Keratinocyte (primary cell): ENCODE results near the gene NAPA. TPM values are rescaled to one million over a fixed set of nuclear protein-coding genes. Genes with fewer than 3 reads are reported as not detected.

Source experiments
- DNase-seq: peaks from one replicate; pipeline ENCODE4 v3.0.0-alpha.2; 2011; ENCODE audit warnings: low read depth, missing footprints, low spot score
- FAIRE-seq: peaks from 2 replicates; lab custom pipeline; 2011; peaks lifted over from hg19 to GRCh38; lab: Jason Lieb, UNC
- H2AFZ ChIP-seq: 2 replicates; pipeline ENCODE4 v1.6.0; 2012; ENCODE audit warnings: low read length, control low read depth, inconsistent platforms; ENCODE audit not compliant: control insufficient read depth
- H3K27ac ChIP-seq: 2 replicates; pipeline ENCODE4 v1.5.1; 2011; ENCODE audit warnings: low read length; ENCODE audit not compliant: control insufficient read depth, insufficient read depth
- H3K27me3 ChIP-seq: 3 replicates; pipeline ENCODE4 v1.6.0; 2011; ENCODE audit warnings: low read length; ENCODE audit not compliant: control insufficient read depth, insufficient read depth; ENCODE audit errors: extremely low read depth
- H3K36me3 ChIP-seq, 2 experiments: 2 replicates in 1 of 2; 3 replicates in 1 of 2; pipeline ENCODE4 v1.5.1; 2011; ENCODE audit warnings: low read length in 2 of 2, mild to moderate bottlenecking in 1 of 2; ENCODE audit not compliant: control insufficient read depth in 2 of 2, insufficient read depth in 2 of 2; ENCODE audit errors: extremely low read depth in 1 of 2
- H3K4me1 ChIP-seq: 3 replicates; pipeline ENCODE4 v1.5.1; 2011; ENCODE audit warnings: low read length; ENCODE audit not compliant: control insufficient read depth, insufficient read depth; ENCODE audit errors: extremely low read depth
- H3K4me2 ChIP-seq: 3 replicates; pipeline ENCODE4 v1.6.0; 2011; ENCODE audit warnings: low read depth, low read length; ENCODE audit not compliant: control insufficient read depth, insufficient read depth; ENCODE audit errors: extremely low read depth
- H3K4me3 ChIP-seq, 3 experiments: fragments of 200-600 bp in 1 of 3; sonication (generic) in 1 of 3; 2 replicates in 2 of 3; 3 replicates in 1 of 3; pipeline ENCODE4 v1.5.1; 2011 to 2016; ENCODE audit warnings: low read length in 3 of 3, mild to moderate bottlenecking in 3 of 3, control low read depth in 2 of 3, inconsistent platforms in 1 of 3, low read depth in 1 of 3, mixed read lengths in 1 of 3, mixed run types in 1 of 3, moderate library complexity in 1 of 3; ENCODE audit not compliant: control insufficient read depth in 2 of 3, insufficient read depth in 2 of 3; ENCODE audit errors: extremely low read depth in 1 of 3
- H3K79me2 ChIP-seq: 2 replicates; pipeline ENCODE4 v1.6.0; 2012; ENCODE audit warnings: low read length; ENCODE audit not compliant: control insufficient read depth, insufficient read depth
- H3K9ac ChIP-seq: 3 replicates; pipeline ENCODE4 v1.6.0; 2011; ENCODE audit warnings: low read length; ENCODE audit not compliant: control insufficient read depth, insufficient read depth; ENCODE audit errors: extremely low read depth
- H3K9me1 ChIP-seq: 3 replicates; pipeline ENCODE4 v1.6.0; 2011; ENCODE audit warnings: low read length; ENCODE audit not compliant: control insufficient read depth, insufficient read depth; ENCODE audit errors: extremely low read depth
- H3K9me3 ChIP-seq: 2 replicates; pipeline ENCODE4 v1.5.1; 2012; ENCODE audit warnings: low read depth, low read length; ENCODE audit not compliant: control insufficient read depth
- H4K20me1 ChIP-seq: 3 replicates; pipeline ENCODE4 v1.6.0; 2011; ENCODE audit warnings: low read length; ENCODE audit not compliant: control insufficient read depth, insufficient read depth; ENCODE audit errors: extremely low read depth
- EZH2 ChIP-seq: IDR thresholded peaks from one replicate; pipeline ENCODE4 v1.6.1; 2012; ENCODE audit warnings: inconsistent platforms, mild to moderate bottlenecking, low read length, moderate library complexity
- dilution Hi-C: fragments of 300-500 bp; cut with MboI; formaldehyde crosslinking; loops from one replicate; pipeline ENCODE4 v1.7.0; 2020; ENCODE audit warnings: low sequenced_read_pairs; ENCODE audit not compliant: extremely low pct_ligation_motif_present
- polyA plus RNA-seq, 5 experiments: library from polyadenylated mRNA; depleted of rRNA in 3 of 5; stranded (reverse) in 3 of 5; stranded (forward) in 1 of 5; unstranded in 1 of 5; fragments of >200 nt; gene quantifications; 1 replicate in 1 of 5; 2 replicates in 3 of 5; 3 replicates in 1 of 5; pipeline versions ENCODE4 v1.2.1 to v1.2.3, GENCODE V29; 2011 to 2012; ENCODE audit warnings: missing spikeins in 2 of 5, low read depth in 1 of 5, low replicate concordance in 1 of 5
- TF ChIP-seq, protein P1 (sequence below), 3 experiments: IDR thresholded peaks in 1 of 3; conservative IDR thresholded peaks in 1 of 3; optimal IDR thresholded peaks in 1 of 3; 2 replicates in 2 of 3; 3 replicates in 1 of 3; pipeline versions ENCODE3 to v1.5.1; 2011; ENCODE audit warnings: low read length in 3 of 3, mild to moderate bottlenecking in 3 of 3, moderate library complexity in 2 of 3, control low read depth in 1 of 3, inconsistent platforms in 1 of 3; ENCODE audit not compliant: insufficient read depth in 2 of 3; ENCODE audit errors: extremely low read depth in 1 of 3

The NAPA gene
- polyA plus RNA-seq, 1 donor (not counting 4 experiments of a cell fraction or from before 2014, with no cell fraction given): 89.0 TPM

DNA sequence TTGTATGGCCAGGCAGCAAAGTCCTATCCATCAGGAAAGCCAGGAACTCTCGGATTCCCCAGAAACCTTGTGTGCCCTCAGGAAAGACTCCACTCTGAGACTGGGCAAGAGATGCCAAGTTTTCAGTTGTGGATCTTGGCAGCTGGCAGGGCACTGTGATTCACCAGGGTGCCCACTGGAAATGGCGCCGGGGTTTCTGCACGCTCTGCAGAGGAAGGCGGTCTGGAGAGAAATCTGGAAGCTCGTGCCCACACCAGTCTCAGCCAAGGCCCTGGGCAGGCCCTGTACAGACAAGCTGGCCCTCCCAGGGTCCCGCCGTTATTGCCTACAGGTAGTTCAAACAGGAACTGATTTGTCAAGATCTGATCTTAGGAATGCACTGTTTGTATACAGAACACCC is 4.9 kb downstream of the NAPA start:
- DNase-seq (no peak), FAIRE-seq (peak; percentile 63)
- H3K4me3 ChIP-seq: peak overlapping the region in 2 of 3 experiments; percentile 0 to 40
- H3K4me1 ChIP-seq: peaks cover 49% of the 10 kb centered on the region
- H3K27me3 ChIP-seq: no peaks in the 10 kb centered on the region
- H3K79me2 ChIP-seq: peaks cover 86% of the 10 kb centered on the region
- peaks cover under 1% of the 10 kb centered on the region for H4K20me1 ChIP-seq
- H3K36me3 ChIP-seq: peaks cover 3 to 8% of the 10 kb centered on the region in 2 experiments
- dilution Hi-C loops: no loop called here
- peak overlapping the region; percentile 40 for H3K9ac ChIP-seq
- no peak for TF ChIP-seq EZH2
- TF ChIP-seq, protein P1, sequence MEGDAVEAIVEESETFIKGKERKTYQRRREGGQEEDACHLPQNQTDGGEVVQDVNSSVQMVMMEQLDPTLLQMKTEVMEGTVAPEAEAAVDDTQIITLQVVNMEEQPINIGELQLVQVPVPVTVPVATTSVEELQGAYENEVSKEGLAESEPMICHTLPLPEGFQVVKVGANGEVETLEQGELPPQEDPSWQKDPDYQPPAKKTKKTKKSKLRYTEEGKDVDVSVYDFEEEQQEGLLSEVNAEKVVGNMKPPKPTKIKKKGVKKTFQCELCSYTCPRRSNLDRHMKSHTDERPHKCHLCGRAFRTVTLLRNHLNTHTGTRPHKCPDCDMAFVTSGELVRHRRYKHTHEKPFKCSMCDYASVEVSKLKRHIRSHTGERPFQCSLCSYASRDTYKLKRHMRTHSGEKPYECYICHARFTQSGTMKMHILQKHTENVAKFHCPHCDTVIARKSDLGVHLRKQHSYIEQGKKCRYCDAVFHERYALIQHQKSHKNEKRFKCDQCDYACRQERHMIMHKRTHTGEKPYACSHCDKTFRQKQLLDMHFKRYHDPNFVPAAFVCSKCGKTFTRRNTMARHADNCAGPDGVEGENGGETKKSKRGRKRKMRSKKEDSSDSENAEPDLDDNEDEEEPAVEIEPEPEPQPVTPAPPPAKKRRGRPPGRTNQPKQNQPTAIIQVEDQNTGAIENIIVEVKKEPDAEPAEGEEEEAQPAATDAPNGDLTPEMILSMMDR (optimal IDR thresholded peaks at IDR 0.05 in 1 of 3, IDR thresholded peaks at IDR 0.05 in 1 of 3, conservative IDR thresholded peaks at IDR 0.05 in 1 of 3; ENCODE audit: extremely low read depth in 1 of 3, insufficient read depth in 2 of 3, low read length in 3 of 3): no peak
- H3K9me3 ChIP-seq: no peaks in the 10 kb centered on the region
- peak overlapping the region; percentile 50 for H3K4me2 ChIP-seq
- H3K27ac ChIP-seq: peak overlapping the region; percentile 43
- H3K9me1 ChIP-seq: peaks cover 2% of the 10 kb centered on the region
- H2AFZ ChIP-seq: no peak overlapping the region

DNA sequence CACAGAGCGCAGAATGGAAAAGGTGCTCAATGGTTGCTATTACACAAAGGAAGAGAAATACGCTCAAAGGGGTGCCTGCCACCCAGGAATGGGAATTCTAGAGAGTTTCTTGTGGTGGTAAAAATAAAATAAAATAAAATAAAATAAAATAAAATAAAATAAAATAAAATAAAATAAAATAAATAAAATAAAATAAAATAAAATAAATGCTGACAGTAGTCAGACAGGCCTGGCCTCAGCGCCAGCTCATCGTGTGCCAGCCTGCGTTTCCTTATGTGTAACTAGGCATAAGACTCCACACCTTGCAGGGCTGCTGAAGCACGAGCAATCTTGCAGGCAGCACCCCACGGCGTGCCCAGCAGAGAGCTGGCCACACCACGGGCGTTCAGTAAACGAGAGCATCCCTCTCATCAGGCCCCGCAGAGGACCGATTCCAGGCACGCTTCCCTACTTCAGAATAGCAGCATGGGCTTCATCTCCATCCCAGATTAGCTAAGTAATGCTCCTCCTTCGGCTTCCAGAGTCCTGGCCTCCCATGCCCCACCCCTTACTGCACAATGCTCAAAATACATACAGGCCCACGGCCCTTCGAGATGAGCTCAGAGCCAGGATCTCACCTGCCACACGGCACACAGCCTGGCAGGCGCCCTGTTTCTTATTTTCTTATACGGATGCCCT is 5.6 kb downstream of the NAPA start:
- H3K4me3 ChIP-seq: peak overlapping the region in 2 of 3 experiments; percentile 4 to 28
- peak overlapping the region; percentile 50 for H3K4me2 ChIP-seq
- no peaks in the 10 kb centered on the region for H3K27me3 ChIP-seq
- no peak for DNase-seq
- no peak for FAIRE-seq
- peaks cover 2% of the 10 kb centered on the region for H3K9me1 ChIP-seq
- H3K9me3 ChIP-seq: no peaks in the 10 kb centered on the region
- peaks cover 3% of the 10 kb centered on the region for H4K20me1 ChIP-seq
- peaks cover 49% of the 10 kb centered on the region for H3K4me1 ChIP-seq
- H3K79me2 ChIP-seq: peaks cover 84% of the 10 kb centered on the region
- H3K9ac ChIP-seq: peak overlapping the region; percentile 40
- TF ChIP-seq, protein P1 (optimal IDR thresholded peaks at IDR 0.05 in 1 of 3, IDR thresholded peaks at IDR 0.05 in 1 of 3, conservative IDR thresholded peaks at IDR 0.05 in 1 of 3; ENCODE audit: extremely low read depth in 1 of 3, insufficient read depth in 2 of 3, low read length in 3 of 3): no peak
- no peak for TF ChIP-seq EZH2
- dilution Hi-C loops: no loop called here
- H3K36me3 ChIP-seq: peaks cover 3 to 8% of the 10 kb centered on the region in 2 experiments
- peak overlapping the region; percentile 43 for H3K27ac ChIP-seq
- no peak overlapping the region for H2AFZ ChIP-seq
